CD4-positive, alpha-beta T cell treated with Interleukin-10 for 1 hour (primary cell): ENCODE measurements around the gene PDGFD.

Experiments used
- DNase-seq: peaks from one replicate; pipeline ENCODE4 v3.0.0-alpha.2; 2020

Gene PDGFD

DNA sequence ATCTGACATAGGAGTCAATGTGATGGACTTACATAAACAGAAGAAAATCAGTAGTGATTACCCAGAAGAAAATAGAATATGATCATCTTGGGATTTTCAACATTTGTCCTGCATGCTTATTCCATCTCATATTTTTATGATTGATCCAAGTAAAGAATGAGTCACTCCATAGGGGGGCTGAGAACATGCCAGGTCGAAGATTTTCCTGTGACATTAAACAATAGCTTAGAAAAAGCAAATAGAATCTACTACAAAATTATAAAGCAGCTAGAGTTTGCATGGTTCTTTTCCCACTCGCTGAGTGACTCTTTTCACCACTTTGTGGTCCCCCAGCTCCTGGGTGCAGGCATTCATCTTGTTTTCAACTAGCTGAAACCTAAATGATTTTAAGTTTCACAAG is 71.2 kb downstream of the PDGFD start:
- no peak for DNase-seq

DNA sequence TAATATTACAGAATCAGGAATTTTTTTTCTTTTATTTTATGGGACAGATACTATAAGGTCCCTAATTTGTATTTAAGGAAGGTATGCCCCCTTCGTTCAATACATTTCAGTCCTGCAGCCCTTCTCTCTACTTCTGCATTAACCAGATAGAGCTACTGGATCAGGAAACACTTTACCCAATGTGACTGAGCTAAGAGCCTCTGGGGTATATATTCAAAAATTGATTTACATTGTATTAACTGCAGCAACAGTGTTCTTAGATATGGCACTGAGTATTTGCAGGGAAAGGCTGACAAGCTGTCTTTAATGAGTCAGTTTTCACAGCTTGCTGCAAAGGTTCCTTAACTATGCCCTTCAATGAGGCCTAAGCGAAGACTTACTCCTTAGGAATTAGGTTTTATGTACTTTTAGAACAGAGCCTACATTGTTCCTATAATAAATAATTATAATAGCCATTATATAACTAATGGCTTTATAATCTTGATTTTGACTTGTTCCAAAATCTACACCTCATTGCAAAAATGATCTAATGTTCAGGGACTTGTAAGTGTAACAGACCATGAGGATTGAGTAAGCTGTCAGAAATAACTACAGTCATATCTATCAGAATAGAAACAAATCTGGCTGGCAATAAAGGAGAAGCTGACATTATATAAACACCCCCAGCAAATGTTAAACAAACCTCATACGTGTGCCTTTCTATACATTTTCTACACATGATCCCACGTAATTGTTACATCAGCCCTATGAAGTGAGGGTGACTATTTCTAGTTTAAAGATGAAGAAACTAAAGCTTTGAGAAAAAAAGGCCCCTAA is 72.5 kb downstream of the PDGFD start:
- no peak for DNase-seq

DNA sequence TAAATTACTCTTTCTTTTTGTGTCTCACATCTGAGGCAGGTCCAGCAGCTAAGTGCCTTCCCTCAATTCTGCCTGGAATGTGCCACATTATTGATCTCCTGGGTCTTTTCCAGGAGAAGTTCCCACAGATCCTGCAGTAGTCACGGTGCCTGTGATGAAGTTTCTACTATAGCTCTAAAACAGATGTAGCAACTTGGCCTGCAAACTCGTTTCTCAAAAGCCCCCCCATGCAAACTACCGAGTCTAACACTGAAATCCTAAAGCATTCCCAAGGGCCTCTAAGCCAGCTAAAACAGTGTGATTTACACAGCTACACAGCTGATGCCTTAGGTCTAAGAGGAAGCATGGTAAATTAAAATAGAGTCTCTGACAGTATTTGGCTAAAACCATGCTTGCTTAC is 73.2 kb downstream of the PDGFD start:
- no peak for DNase-seq

DNA sequence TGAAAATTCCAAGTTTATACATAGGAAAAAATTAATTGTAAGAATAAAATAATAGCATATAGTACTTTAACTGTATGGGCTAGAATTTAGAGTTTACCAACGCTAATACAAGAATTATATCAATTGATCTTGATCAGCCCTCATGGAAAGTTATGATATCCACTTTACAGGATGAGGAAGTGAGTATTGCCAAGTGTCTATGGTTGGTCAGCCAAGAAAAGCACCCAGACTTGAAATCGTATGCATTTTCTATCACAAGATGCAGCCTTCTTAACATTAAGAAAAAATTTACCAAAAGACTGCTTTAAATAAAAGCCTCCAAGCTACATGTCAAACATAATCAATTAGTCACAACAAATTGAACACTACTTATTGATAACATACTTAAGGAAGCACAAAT is 74.5 kb downstream of the PDGFD start:
- no peak for DNase-seq

DNA sequence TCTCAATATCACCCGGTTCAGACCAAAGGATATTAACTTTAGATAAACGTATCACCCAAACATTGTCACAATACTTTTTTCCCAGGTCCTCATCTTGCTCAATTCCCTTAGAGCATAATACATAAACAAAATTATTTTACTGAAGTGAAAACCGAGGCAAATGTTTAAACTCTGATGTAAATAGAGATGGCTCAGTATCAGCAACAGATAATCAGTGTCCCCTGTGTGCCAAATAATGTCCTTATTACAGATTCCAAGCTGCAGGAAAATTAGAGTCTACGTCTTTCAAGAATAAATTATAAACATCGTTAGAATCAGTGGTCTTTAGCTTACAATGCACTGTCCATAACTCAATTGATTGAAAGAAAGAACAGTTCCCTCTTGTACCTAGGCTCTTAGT is 77.3 kb downstream of the PDGFD start:
- no peak for DNase-seq

DNA sequence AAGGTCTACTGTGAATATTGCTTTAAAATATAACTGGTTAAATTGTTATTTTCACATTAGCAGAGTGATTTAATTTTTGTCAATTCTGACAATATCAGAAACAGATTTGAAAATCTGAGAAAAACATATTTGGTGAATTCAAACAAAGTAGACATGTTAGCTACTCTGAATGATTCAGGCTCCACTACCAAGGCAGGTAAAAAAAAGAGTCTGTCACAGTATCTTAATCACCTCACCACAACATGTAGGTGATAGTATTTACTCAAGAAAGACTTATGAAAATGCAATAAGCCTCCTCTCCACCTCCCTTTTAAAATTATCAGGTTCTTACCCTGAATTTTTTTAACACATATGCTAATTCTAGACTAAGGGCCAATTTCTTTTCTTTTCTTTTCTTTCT is 85.0 kb downstream of the PDGFD start:
- DNase-seq = no peak

DNA sequence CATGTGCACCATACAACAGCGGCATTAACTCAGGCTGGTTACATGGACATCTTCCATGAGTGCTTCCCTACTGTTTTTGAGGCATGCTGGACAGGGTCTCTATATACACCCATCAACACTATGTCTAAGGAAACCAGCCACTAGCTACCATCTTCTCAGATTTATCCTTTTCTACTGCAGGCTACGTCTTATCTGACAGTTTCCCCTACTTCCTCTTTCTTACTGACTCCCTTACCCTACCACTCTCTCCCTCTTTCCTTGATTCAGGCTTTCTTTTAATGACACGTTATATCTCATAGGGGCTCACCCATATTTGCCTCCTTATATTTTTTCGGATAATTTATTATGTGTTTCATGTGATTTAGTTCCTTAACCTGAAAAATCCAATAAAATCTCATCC is 85.7 kb downstream of the PDGFD start:
- DNase-seq = no peak

DNA sequence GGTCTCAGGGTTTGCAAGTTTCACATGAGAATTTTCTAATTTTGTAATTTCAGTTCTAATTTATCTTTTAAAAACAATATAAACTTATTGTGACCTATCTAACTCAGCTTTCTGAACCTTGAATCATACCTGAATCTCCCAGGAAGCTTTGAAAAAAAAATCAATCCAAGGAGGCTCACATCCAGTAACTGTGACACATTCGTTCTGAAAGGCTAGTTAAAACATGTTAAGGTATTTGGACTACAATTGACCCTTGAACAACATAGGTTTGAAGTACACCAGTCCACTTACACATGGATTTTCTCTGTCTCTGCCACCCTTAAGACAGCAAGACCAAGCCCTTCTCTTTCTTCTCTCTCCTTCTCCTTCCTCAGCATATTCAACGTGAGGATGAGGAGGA is 87.5 kb downstream of the PDGFD start:
- DNase-seq = no peak

DNA sequence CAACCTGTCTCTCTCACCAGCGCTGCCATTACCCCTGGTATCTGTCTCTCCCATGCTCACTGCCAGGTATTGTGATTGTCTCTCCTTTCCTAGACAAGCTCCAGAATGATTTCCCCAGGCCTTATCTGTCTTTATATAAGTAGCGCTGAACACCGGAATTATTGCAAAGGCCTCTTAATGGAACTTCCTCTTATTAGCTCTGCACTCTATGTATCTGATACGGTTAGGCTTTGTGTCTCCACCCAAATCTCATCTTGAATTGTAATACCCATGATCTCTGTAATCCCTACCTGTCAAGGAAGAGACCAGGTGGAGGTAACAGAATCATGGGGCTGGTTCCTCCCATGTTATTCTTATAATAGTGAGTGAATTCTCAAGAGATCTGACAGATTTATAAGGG is 88.2 kb downstream of the PDGFD start:
- no peak for DNase-seq

DNA sequence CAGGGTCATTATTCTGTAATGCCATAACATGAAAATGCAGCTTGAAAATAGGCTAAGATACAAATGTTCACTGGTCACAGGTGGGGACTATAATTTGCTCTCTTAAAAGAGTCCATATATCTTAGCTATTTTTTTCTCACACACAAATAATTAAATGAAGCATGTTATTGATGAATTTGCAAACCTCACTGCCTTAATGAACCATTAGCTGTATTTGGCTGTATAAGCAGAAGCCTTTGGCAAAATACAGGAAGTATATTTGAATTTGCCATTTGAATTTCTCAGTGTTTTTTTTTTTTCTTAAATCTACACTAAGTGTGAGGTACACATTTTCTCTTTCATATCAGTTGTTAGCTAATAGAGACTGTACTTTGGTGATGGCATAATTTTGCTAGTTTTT is 88.9 kb downstream of the PDGFD start:
- no peak for DNase-seq

DNA sequence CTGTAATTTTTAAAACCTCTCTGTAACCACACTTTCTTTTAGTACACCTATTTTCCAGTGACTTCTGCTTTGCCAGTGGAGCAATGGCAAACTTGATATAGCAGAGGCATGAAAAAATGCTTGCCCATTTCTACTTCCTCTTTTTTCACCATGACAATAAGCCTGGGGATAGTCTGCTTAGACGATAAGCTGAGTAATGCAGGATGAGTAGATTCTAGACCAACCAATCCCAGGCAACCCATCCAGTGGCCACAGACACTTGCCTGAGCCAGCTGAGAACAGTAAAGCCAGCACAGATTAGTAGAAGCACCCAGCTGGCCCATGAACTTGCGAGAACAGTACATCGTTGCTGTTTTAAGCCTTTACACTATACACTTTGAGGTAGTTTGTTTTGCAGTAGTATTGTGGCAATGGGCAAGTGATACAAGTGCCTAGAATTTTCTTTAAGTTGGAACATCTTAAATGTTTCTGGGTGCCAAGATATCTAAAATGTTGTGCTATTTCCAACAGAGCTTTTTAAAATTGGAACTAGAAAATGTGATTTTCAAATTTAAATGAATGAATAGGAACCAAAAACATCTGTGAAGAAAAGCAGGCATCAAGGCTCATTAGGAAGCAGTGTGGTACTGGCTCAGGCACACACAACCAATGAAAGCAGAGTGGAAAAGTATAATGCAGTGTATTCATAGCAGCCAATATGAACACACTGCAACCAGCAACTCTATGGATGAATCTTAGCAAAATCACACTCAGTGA is 89.8 kb downstream of the PDGFD start:
- no peak for DNase-seq

DNA sequence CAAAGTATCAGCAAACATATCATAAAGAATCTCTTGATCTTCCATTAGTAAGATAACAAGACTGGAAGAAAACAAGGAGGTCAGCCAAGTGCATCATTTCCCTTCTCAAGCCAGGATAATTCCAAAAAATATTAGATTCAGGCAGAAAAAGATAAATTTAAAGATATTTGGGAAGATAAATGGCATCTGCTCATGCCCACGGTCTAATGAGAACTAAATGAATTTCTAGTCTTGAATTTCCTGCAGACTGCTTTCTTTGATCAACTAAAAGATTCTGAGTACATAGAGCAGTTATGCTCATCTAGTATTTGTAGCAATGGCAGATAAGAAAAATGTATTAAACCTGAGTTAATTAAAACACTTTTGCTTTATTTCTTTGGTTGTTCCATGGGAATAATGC is 96.4 kb downstream of the PDGFD start:
- no peak for DNase-seq

DNA sequence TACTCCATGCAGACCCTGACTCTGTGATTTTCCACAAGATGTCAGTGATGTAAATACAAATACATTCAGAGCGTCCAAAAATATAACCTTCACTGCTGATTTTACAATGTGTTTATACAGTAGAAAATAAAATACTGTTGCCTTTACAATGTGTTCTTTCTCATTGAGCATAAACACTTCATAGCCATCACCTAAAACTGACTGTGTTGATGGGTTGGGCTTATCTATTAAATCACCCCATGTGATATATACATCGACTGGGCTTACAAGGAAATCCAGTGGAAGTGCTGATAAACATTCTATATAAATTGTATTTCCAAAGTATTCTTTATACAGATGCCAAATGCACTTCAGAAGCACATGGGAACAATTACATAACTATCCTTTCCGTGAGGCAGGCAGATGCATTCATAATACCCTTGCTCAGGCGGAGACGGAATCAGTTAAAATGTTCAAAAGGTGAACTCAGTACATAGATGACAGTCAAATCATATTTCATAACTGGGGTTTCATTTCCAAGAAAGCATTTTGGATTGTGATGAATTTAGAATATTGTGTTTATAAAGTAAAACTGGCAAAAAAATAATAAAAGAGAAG is 99.8 kb downstream of the PDGFD start:
- DNase-seq = no peak

DNA sequence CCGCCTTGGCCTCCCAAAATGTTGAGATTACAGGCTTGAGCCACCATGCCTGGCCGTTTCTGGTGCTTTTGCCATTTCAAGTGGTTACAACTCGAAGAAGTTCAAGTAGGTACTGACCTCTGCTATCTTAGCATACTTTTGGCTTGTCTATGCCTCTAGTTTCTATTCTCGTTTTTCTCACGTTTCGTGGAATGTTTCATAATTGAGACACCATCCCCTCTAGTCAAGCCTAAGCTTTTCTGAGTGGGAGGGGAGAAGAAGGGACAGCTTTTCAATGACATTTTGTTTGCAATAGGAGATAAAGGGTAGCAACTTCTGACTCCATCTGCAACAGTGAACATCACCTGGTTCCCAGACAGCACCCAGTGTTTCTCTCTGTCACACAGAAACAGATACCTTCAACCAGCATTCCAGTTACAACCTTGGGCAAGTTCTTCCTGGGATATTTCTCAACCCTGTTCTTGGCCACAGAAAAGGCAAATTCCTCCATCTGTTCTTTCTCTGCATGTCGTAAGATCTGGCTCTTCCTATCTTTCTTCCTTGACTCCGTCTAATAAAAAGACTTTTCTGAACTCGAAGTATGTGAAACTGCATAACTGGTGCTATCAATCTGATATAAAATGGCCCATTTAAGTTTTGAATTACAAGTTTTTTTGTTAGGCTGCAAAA is 102.0 kb downstream of the PDGFD start:
- no peak for DNase-seq

DNA sequence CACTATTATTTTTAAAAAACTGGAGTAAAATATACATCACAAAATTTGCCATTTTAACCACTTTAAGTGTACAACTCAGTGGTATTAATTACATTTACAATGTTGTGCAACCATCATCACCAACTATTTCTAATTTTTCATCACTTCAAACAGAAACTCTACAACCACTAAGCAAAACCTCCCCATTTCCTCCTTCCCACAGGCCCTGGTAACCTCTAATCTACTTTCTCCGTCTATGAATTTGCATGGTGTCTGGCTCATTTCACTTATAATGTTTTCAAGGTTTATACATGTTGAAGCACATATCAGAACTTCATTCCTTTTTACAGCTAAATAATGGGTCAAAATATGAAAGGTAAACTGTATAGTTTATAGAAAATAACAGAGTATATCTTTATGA is 103.1 kb downstream of the PDGFD start:
- no peak for DNase-seq

DNA sequence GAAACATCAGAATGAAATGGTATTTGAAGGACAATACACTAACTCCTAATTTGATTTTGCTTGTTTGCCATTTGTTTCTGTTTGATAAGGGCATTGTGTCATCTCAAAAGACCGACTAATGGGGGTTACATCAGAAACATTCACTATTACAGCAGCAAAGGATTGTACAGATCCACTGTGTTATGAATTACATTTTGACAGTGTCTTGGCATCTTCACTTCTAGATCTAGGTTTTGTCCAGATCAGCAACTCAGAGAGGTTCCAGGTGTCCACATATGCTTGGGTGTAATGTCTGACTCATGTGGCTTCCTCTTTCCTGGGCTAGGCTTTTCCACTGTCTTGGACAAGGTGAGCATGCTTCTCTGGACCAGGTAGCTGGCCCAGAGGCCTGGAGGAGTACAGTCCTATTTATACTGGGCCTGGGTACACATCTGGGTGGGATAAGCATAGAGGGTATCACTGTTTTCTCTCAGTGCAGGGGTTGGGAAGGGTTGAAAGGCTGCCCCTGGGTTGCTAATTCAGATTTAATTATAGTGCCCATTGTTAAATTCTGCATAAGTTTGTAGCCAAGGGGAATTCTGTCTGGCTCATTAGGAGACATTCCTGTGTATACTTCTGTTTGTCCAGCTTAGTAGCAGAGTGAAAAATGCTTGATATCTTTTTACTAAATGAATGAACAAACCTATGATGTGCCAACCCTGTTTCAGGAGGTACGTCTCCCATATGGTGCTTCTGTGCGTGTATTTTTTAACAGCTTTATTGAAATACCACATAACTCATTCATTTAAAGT is 103.7 kb downstream of the PDGFD start:
- DNase-seq = no peak

DNA sequence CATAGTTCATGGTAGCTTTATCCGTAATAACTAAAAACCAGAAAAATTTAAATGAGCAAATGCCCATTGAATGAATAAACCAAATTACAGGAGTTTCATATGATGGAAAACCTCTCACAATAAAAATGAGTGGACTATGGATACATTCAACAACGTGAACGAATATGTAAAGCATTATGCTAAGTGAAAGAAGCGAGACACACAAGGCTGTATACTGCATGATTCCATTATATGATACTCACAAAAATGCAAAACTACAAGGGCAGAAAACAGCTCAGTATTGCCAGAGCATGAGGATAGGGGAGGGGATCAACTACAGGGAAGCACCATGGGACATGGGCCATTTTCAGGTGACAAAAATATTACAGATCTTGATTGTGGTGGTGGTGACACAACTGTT is 105.3 kb downstream of the PDGFD start:
- no peak for DNase-seq

DNA sequence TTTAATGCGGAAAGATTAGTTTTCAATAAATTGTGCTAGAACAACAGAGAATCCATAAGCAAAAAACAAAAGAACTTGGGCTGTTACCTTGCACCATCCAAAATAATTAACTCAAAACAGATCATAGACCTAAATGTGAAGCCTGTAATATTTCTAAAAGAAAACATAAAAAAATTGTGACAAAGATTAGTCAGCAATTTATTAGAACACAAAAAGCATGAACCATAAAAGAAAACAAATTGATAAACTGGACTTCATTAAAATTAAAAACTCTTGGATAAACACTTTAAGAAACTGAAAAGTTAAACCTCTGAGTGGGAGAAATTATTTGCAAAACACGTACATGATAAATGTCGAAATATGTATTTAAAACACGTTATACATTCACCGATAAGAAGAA is 106.0 kb downstream of the PDGFD start:
- DNase-seq = no peak

DNA sequence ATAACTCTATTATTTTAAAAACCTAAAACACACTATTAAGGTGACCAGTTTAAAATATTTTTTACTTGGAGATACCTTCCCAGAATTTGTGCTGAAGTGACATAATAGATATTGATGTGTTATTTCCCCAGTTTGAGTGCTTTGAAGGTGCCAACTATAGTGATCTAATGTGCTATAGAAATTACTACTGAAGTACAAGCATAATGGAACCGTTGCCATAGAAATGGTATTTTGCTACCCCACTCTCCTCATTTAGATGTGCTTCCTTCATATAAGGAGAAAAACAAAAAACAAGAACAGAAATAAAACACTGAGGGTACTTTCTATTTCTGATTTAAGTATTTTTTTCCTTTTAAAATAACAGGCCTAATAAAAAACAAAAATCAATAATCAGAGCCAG is 108.4 kb downstream of the PDGFD start:
- no peak for DNase-seq

DNA sequence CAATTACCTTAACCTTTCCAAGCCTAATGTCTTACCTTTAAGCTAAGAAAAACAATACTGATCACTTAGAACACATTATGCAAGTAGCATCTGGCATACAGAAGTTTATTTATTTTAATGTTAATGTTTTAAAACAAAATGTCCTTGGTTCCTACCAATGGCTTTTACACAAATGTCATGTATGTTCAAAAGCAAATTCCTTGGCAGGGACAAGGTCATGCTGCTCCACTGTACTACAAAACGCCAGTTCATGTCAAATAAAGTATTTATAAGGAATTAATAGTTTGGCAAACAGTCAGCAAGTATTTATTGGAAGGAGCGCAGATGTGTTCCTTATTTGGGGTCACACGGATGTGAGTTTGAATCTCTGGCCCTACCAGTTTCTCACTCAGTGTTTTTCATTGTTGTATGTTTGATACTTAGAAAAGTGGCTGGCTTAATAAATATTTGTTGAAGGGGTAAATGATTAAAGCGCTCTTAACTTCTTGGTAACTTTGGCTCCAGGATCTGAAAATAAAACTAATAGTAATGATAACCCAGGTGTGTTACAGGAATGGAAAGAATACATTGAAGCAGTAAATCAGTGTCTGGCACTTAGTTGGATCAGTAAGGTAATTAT is 108.9 kb downstream of the PDGFD start:
- DNase-seq = no peak

DNA sequence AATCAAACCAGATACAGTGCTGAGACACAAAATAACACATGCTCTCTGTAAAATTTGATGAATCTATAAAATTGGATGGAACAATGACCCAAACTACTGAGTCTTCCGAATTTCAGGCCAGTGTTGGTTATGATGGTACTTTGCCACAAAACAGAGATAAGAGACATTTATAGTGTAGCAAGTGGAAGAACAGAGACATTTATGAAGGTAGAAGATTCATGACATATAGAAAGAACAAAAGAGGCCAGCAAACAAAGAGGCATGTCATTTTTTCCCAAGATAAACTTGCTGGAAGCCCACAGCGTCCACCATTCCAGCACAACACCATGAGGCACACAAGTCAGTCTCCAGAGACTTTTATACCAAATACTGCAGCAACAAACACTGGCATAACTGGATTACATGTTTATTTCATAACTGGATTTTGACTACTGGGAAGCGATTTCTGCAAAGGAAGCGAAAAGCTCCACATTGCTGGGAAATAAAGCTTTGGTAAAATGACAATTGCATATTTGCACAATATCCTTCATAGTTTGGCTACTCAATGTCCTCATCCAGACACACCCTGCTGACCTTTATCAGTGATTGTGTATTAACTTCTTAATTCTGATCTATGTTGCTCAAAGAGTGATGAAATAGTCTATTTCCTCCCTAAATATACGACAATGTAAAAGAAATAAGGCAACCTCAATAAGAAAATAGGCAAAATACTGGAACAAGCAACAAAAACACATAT is 110.0 kb downstream of the PDGFD start:
- DNase-seq = no peak

DNA sequence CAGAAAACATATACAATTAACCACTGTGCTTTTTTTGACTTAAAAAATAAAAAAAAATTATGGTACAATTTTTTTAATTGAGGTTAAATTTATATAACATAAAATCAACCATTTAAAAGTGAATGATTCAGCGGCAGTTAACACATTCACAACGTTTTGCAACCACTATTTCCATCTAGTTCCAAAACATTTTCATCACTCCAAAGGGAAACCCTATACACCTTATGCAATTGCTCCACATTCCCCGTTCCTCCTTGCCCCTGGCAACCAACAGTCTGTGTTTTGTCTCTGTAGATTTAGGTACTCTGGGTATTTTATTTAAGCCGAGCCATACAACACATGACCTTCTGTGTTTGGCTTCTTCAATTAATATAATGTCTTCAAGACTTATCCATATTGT is 112.2 kb downstream of the PDGFD start:
- no peak for DNase-seq
